Esophagus squamous epithelium (tissue), 4 donors: ENCODE results near the gene RBX1.

Experiments used
- POLR2A ChIP-seq, 4 donors: fragments of 450-650 bp; IDR thresholded peaks; one replicate each; pipeline ENCODE4 v1.6.1; 2017; ENCODE audit warnings: antibody characterized with exemption in 4 of 4, mild to moderate bottlenecking in 4 of 4, moderate library complexity in 3 of 4
- TF ChIP-seq, protein P1 (sequence below), 6 experiments: fragments of 450-650 bp in 4 of 6; fragments of 200-600 bp in 2 of 6; sonication (generic) in 2 of 6; IDR thresholded peaks; one replicate each; pipeline ENCODE4 v1.5.1; 2016 to 2019; ENCODE audit warnings: antibody characterized with exemption in 6 of 6, mild to moderate bottlenecking in 4 of 6, moderate library complexity in 4 of 6

DNA sequence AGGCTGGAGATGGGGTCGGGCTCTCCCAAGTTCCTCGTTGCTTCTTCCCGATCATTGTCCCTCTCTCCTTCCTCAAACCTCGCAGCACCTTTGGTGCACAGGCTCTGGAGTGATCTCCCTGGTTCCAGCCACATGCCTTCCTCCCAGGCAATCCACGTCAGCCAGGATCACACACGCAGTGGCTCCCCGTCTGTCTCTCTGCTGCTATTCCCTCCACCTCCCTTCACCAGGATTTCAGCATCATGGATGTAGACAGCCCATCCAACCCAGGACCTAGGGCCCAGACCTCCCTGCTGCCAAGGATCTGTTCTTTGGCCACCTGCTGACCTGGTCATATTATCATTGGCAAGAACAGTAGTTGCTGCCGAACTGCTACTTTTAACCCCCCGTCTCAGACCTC lies 40.1 kb downstream of the RBX1 start:
- TF ChIP-seq, protein P1, sequence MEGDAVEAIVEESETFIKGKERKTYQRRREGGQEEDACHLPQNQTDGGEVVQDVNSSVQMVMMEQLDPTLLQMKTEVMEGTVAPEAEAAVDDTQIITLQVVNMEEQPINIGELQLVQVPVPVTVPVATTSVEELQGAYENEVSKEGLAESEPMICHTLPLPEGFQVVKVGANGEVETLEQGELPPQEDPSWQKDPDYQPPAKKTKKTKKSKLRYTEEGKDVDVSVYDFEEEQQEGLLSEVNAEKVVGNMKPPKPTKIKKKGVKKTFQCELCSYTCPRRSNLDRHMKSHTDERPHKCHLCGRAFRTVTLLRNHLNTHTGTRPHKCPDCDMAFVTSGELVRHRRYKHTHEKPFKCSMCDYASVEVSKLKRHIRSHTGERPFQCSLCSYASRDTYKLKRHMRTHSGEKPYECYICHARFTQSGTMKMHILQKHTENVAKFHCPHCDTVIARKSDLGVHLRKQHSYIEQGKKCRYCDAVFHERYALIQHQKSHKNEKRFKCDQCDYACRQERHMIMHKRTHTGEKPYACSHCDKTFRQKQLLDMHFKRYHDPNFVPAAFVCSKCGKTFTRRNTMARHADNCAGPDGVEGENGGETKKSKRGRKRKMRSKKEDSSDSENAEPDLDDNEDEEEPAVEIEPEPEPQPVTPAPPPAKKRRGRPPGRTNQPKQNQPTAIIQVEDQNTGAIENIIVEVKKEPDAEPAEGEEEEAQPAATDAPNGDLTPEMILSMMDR (IDR thresholded peaks at IDR 0.05) = no peak
- TF ChIP-seq POLR2A (IDR thresholded peaks at IDR 0.05) = no peak
